HTR-8/SVneo (cell line): ENCODE measurements around the gene IL5RA.

Source experiments
- DNase-seq: peaks from one replicate; pipeline ENCODE4 v3.0.0; 2011; ENCODE audit warnings: low spot score, mixed read lengths; ENCODE audit not compliant: insufficient read length
- FAIRE-seq: peaks from 2 replicates; lab custom pipeline; 2011; peaks lifted over from hg19 to GRCh38; lab: Jason Lieb, UNC

The IL5RA gene

DNA sequence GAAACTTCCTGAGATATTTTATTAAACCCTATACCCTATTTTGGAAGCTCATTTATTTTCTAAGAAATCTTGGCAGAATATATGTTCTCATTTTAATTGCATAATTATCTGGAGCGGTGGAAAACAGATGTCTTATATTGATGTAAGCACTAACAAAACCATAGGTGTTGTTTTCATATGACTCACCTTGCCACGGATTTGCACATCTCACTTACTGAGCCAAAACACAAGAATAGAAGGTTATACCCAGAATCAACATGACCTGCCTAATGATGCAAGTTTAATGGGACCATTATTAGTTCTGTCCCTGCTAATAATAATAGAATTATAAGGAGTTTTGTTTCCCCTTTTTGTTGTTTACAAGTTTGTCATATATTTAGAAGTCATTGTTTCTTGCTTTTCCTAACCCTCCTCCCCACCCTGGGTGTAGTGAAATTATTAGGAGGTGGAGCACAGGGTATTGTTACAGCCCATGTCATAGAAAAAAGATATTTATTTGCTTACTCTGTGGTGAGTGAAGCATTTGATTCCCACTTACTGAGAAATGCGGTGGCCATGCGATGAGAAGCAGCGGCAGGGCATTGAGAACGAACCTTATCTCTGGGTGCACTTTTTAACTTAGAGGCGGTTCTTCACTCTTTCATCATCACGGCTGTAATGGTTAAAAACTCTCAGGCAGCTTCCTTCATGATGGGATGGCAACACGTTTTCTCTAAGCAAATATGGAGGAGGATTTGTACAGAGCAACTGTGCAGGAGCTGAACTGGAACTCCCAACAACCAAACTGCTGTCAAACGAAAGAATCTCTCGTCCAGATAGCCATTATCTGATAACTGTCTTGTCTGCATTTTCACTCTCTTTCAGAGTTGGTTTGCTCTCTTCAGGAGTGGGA is 521 bp downstream of the IL5RA start:
- DNase-seq, result no peak
- FAIRE-seq, result no peak

DNA sequence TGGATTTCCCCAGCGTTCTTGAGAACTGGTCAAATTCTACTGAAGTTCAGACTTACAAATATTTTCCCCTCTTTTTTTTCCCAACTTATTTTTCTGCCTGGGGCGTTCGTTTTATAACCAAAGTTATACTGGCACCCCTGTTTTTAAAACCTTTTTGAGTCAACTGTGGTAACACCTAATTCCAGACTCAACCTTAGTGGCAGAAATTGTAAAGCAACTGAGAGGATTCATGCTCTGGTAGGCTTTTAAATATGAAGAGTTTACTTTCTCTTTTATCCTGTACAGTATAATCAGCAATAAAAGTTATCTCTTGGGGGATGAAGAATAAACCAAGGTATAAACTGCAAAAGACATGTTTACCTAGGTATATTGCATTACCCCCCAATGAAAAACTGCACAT is 2.3 kb downstream of the IL5RA start:
- no peak for FAIRE-seq
- no peak for DNase-seq

- FAIRE-seq, result no peak
Observed at GRCh38 chr3:3107181-3107580, 3.0 kb downstream of the IL5RA start.

GRCh38 chr3:3105815-3106214 is 4.4 kb downstream of the IL5RA start:
- FAIRE-seq (no peak), DNase-seq (no peak)

More at GRCh38 chr3:3107181-3107580, 3.0 kb downstream of the IL5RA start:
- no peak for DNase-seq

GRCh38 chr3:3105246-3105645 is 4.9 kb downstream of the IL5RA start:
- no peak for DNase-seq
- FAIRE-seq, result no peak

DNA sequence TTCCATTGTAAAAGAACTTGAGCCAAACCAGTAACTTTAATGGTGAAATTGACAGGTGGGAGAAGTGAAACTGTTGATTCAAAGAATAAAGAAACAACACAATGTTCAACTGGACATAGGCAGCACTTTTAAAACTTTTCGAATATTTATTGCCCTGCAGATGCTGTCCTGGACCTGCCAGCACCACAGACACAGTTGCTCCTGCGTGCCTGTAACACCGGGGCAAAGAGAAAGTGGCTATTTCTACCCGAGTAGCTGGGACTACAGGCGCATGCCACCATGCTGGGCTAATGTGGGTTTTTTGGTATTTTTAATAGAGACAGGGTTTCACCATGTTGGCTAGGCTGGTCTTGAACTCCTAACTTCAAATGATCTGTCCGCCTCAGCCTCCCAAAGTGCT is 7.4 kb downstream of the IL5RA start:
- FAIRE-seq, result no peak
- DNase-seq, result no peak

GRCh38 chr3:3101660-3102458 is 8.3 kb downstream of the IL5RA start:
- DNase-seq, result no peak
- FAIRE-seq, result no peak

DNA sequence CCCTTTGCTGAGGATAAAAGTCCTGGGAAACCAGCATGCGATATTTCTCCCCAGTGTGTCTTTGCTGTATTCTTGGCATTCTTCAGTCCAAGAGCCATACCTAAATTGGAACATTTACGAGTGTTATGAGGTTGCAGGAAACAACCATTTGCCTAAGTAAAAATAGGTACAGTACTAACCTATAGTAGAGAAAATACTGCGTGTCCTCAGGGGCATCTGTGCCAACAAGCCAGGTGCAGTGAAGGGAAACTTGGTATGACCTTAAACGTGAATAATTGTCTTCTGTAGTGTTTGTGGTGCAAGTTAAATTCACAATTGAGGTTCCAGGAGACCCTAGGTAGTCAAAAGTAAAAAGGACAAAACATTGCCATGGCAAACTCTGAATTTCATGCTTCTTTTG is 12.2 kb downstream of the IL5RA start:
- DNase-seq (no peak), FAIRE-seq (no peak)

DNA sequence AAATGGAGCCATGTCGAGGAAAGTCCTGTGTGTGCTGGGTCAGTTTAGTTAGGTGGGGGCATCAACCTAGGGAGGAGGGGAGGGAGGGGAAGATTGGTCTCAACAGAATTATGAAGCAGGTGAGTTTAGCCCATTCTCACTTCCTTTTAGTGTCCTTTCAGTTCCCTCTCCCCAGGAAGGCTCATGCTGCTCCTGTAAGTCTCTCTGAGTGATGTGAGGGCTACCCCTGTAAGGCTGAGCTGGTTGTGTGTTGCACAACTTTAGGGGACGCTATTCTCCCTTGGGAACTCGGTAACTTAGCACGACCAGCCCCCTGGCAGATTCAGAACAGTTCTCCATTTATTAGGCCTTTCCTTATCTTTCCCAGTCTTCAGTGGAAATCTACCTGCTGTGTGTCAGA is 21.2 kb downstream of the IL5RA start:
- FAIRE-seq (no peak), DNase-seq (no peak)

DNA sequence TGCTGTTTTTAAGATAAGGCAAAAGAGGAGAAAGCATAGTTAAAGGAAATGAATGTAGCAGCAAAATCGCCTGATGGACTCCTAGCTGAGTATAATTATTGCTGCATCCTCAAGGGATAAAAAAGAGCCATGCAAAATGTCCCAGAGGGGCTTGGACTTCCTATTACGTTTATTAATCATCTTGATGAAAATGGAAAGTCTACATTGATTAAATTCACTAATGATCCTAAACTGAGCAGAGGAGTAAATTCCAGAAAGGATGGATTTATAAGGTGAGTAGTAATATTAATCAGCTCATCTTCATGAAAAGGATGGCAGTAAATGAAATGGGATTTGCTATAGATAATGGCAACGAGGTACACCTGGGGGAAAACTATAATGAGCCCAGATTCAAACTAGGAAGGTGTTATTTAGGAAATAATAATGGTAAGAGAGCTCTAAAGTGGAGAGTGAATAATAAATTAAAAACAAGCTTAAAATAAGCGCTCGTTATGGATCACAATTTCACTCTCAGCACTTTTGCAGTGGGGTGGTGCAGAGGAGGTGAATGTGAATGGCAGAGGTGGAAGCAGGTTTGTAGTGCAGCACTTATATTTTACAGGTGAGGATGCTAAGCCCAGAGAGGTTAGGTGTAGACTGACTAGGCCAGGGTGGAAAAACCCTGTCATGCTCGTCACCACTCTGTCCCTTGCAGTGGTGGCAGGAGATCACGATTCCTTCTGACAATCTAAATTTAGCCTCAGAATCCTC is 22.3 kb downstream of the IL5RA start:
- DNase-seq, result no peak
- no peak for FAIRE-seq

DNA sequence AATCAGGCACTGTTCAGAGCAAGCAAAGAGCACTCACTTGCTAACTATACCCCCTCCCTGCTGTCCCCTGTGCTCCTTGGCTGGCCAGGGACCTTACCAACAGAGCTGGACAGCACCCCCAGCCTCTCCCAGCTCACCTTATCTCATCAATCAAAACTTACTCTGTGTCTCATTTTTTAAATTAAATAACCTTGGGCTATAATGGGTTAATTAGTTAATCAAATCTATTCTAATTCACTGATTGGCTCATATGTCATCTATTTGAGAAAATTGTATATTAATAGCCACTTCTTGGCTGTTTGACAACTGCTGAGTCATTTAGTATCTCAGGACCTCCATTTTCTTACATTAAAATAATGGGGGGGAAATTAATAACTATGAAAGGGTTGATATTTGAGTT is 22.9 kb downstream of the IL5RA start:
- FAIRE-seq (no peak), DNase-seq (no peak)

DNA sequence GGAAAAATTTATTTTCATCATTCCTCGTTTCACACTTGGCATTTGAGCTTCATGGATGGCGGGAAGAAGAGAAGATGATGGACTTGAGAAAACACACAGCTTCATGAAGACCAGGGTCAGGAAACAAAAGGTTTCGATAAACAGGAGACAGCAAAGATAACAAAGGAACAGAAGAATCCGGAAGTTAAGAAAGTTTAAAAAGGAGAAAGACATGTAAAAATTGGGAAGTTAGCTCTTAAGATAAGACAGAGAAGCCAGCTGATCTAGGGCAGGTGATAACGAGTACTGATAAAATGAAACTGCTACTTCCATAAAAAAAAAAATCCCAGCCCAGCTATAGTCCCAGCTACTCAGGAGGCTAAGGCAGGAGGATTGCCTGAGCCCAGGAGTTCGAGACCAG is 23.9 kb downstream of the IL5RA start:
- DNase-seq (no peak), FAIRE-seq (no peak)

- no peak for DNase-seq
- FAIRE-seq, result no peak
Observed at GRCh38 chr3:3085782-3086181, 24.4 kb downstream of the IL5RA start.

GRCh38 chr3:3084890-3085289 is 25.3 kb downstream of the IL5RA start:
- FAIRE-seq, result no peak
- no peak for DNase-seq

GRCh38 chr3:3082234-3082924 is 27.8 kb downstream of the IL5RA start:
- no peak for FAIRE-seq

DNA sequence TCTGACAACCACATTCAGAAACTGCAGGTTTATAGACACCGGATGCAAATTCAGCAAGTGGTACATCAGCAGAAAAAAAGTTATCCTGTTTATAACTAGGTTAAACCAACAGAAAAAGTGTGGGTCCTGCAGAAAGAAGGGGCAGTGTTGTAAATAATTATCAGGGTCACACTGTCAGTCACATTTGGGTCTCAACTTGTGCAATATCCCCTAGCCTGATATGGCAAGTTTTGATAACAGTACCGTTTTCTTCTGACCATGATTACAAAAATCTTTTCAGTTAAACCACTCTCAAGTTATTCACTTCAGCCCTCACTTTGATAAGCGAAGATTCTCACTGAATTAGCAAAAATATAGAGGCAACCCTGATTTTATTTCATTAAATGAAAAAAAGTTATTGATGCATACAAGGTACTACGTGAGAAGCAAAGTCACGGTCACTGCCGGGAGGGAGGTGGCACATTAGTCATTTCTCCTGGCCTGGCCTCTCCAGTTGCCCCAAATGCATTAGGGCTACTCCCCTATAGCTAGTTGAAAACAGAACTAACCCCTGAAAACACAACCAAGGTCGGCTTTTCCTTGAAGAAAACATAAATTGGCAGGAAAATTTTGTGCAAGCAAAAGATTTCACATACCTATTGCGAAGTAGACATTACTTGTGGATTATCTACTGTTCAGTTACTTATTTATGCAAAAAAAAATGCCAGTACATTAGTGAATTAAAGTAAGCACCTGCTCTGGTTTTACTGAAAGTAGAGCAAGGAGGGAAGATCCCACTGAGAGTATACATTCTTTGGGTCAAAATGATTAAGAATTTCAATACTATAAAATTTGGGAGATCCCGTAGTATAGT is 28.6 kb downstream of the IL5RA start:
- FAIRE-seq (no peak), DNase-seq (no peak)

More at GRCh38 chr3:3082234-3082924, 27.8 kb downstream of the IL5RA start:
- no peak for DNase-seq

DNA sequence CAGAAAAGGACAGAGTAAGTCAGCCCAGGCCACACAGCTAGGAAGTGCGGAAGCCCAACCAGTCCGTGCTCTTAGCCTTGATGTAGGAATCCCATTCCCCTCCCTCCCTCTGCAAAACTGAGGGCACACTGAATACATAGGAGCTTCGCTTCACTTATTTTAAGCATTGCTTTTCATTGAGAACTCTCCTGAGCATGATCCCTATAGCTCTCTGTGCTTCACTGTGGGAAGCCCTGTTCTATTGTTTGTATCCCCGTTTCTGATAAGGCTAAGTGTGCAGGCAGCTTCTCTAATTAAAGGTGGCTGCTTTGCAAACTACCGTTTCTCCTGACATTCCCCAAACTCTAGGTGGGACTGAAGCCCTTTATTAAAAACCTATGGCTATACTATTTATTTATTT is 29.9 kb downstream of the IL5RA start:
- no peak for FAIRE-seq

GRCh38 chr3:3074551-3075257 is 35.5 kb downstream of the IL5RA start:
- no peak for FAIRE-seq

More for the DNA sequence above, 29.9 kb downstream of the IL5RA start:
- no peak for DNase-seq

DNA sequence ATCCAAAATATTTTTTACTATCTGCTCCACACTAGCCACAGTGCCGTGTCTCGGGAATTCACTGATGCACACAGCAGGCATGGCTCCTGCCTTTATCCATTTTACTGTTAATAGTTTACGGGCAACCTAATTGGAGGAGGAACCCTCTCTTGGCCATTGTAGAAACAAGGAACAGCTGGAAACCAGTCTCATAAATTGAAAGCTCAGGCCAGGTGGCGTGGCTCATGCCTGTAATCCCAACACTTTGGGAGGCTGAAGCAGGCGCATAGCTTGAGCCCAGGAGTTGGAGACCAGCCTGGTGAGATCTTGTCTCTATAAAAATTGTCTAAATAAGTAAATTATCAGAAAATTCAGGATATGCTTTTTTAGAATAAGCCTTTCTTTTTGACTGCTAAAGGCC is 39.0 kb downstream of the IL5RA start:
- no peak for DNase-seq
- no peak for FAIRE-seq

More at GRCh38 chr3:3074551-3075257, 35.5 kb downstream of the IL5RA start:
- DNase-seq, result no peak
